Heart left ventricle (tissue), 13 donors: ENCODE data around the gene FOXP1.

ENCODE experiments used
- POLR2A ChIP-seq, 2 donors: fragments of 450-650 bp; IDR thresholded peaks; one replicate each; pipeline ENCODE4 v1.6.1; 2017; ENCODE audit warnings: antibody characterized with exemption in 2 of 2, mild to moderate bottlenecking in 2 of 2, moderate library complexity in 2 of 2
- TF ChIP-seq, protein P1 (sequence below), 12 donors: fragments of 200-600 bp; sonication (generic) in 4 of 12; IDR thresholded peaks; one replicate each; pipeline versions ENCODE4 v1.5.0 to v1.8.0; 2018 to 2022; ENCODE audit warnings: antibody characterized with exemption in 12 of 12, mild to moderate bottlenecking in 5 of 12
- donor health status: ischemic (EF 13 %, LVEDD 7.1; RV severe dilation, severe dysfunction).
- donor health status: DM: no; HTN: yes; CAD: no.
- donor health status: DM: no; HTN: no; CAD: no.
- donor health status: ischemic (EF 25% LVEDD 6.9; RV normal size, moderate dysfunction).
- donor health status: ischemic (EF 25% LVEDD 5.7; RV mildly dilated, moderate dysfunction).
- donor health status: ischemic (EF 35%, LVEDD 5.7; RV mildly dilated, moderate dysfunction).
- donor health status: nonischemic (EF 11% LVEDD 7.7; RV severe dilation, severe dysfunction).
- donor health status: DM: yes; HTN: yes; CAD: no.
- donor health status: PGD.
- donor health status: ischemic (EF 29% LVEDD 5.4; RV normal size, mild dysfunction).
- donor health status: nonischemic (EF 23%, LVEDD 6.1; RV moderate dilation, normal function).

DNA sequence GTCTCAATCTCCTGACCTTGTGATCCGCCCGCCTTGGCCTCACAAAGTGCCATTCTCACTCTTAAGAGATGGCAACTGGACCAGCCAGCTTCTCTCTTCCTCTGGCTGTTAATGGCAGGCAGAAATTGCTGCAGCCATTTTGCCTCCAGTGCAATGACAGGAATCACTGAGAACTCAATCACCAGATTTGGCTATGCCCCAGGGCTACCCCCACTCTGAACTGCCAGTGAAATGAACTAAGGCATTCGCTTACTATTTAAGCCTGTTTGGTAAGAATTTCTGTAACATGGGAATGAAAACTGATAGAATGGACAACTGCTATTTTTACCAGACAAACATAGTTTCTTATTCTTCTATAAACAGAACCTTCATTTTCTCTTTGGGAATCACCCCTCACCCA is 24.5 kb downstream of the FOXP1 start:
- TF ChIP-seq, protein P1, sequence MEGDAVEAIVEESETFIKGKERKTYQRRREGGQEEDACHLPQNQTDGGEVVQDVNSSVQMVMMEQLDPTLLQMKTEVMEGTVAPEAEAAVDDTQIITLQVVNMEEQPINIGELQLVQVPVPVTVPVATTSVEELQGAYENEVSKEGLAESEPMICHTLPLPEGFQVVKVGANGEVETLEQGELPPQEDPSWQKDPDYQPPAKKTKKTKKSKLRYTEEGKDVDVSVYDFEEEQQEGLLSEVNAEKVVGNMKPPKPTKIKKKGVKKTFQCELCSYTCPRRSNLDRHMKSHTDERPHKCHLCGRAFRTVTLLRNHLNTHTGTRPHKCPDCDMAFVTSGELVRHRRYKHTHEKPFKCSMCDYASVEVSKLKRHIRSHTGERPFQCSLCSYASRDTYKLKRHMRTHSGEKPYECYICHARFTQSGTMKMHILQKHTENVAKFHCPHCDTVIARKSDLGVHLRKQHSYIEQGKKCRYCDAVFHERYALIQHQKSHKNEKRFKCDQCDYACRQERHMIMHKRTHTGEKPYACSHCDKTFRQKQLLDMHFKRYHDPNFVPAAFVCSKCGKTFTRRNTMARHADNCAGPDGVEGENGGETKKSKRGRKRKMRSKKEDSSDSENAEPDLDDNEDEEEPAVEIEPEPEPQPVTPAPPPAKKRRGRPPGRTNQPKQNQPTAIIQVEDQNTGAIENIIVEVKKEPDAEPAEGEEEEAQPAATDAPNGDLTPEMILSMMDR (IDR thresholded peaks at IDR 0.05), result no peak
- TF ChIP-seq POLR2A (IDR thresholded peaks at IDR 0.05), result no peak
